HL-60 (cell line): ENCODE data around the gene SLC35B2.

ENCODE experiments used
- DNase-seq, 2 experiments: peaks; one replicate each; pipeline ENCODE4 v3.0.0-alpha.2; 2010 to 2020; ENCODE audit warnings: low read depth in 1 of 2, low spot score in 1 of 2
- H3K27ac ChIP-seq: fragments of 250-450 bp; sonication (Bioruptor Pico); replicated peaks from 2 replicates; pipeline ENCODE4 v1.5.1; 2020; ENCODE audit warnings: mild to moderate bottlenecking, moderate library complexity
- H3K27me3 ChIP-seq: fragments of 250-450 bp; sonication (Bioruptor Pico); 2 replicates; pipeline ENCODE4 v1.5.1; 2021; ENCODE audit warnings: mild to moderate bottlenecking, moderate library complexity; ENCODE audit not compliant: insufficient read depth, poor library complexity, severe bottlenecking
- H3K4me3 ChIP-seq: replicated peaks from 2 replicates; pipeline ENCODE4 v1.5.1; 2011; ENCODE audit warnings: mild to moderate bottlenecking, control low read depth, low read length; ENCODE audit not compliant: insufficient read depth
- GABPA ChIP-seq: IDR thresholded peaks from 2 replicates; pipeline ENCODE4 v1.6.1; 2012; ENCODE audit warnings: low read depth
- POLR2AphosphoS5 ChIP-seq: IDR thresholded peaks from 2 replicates; pipeline ENCODE4 v1.6.1; 2012; ENCODE audit warnings: low read depth
- SPI1 ChIP-seq: IDR thresholded peaks from 2 replicates; pipeline ENCODE4 v1.6.1; 2012; ENCODE audit warnings: low read depth, mild to moderate bottlenecking, borderline replicate concordance
- TF ChIP-seq, protein P1 (sequence below): IDR thresholded peaks from one replicate; pipeline ENCODE4 v1.5.1; 2011; ENCODE audit warnings: low read length, control low read depth, inconsistent platforms; ENCODE audit not compliant: insufficient read depth
- TF ChIP-seq, protein P2 (sequence below): IDR thresholded peaks from 2 replicates; pipeline ENCODE4 v1.6.1; 2012; ENCODE audit warnings: low read depth; ENCODE audit not compliant: insufficient replicate concordance

Gene SLC35B2

DNA sequence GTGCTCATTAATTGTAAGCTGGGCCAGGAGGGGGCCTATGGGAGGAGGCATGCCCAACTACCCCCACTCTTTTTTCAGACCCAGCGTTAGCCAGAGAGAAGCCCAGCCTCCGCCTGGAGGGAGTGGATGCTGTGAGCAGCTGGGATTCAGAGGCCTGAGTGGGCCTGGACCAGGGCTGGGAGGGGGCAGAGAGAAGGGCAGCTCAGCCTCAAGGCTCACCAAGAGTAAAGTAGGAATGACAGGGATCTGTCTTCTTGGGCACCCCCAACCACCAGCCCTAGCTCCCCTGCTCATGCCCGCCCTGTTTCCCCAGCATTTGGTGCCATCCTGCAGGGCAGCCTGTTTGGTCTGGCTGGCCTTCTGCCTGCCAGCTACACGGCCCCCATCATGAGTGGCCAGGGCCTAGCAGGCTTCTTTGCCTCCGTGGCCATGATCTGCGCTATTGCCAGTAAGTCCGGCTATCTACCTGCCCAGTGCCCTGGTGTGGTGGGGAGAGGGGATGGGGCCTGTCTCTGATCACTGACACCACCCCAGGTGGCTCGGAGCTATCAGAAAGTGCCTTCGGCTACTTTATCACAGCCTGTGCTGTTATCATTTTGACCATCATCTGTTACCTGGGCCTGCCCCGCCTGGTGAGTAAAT lies 27.2 kb downstream of the SLC35B2 start:
- Histone ChIP-seq H3K27me3 (no peaks in the 10 kb centered on the region), H3K27ac (no peak overlapping the region), H3K4me3 (no peak overlapping the region)
- TF ChIP-seq POLR2AphosphoS5 (no peak), GABPA (no peak), SPI1 (no peak)
- TF ChIP-seq, protein P1, sequence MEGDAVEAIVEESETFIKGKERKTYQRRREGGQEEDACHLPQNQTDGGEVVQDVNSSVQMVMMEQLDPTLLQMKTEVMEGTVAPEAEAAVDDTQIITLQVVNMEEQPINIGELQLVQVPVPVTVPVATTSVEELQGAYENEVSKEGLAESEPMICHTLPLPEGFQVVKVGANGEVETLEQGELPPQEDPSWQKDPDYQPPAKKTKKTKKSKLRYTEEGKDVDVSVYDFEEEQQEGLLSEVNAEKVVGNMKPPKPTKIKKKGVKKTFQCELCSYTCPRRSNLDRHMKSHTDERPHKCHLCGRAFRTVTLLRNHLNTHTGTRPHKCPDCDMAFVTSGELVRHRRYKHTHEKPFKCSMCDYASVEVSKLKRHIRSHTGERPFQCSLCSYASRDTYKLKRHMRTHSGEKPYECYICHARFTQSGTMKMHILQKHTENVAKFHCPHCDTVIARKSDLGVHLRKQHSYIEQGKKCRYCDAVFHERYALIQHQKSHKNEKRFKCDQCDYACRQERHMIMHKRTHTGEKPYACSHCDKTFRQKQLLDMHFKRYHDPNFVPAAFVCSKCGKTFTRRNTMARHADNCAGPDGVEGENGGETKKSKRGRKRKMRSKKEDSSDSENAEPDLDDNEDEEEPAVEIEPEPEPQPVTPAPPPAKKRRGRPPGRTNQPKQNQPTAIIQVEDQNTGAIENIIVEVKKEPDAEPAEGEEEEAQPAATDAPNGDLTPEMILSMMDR, result no peak
- no peak for DNase-seq

DNA sequence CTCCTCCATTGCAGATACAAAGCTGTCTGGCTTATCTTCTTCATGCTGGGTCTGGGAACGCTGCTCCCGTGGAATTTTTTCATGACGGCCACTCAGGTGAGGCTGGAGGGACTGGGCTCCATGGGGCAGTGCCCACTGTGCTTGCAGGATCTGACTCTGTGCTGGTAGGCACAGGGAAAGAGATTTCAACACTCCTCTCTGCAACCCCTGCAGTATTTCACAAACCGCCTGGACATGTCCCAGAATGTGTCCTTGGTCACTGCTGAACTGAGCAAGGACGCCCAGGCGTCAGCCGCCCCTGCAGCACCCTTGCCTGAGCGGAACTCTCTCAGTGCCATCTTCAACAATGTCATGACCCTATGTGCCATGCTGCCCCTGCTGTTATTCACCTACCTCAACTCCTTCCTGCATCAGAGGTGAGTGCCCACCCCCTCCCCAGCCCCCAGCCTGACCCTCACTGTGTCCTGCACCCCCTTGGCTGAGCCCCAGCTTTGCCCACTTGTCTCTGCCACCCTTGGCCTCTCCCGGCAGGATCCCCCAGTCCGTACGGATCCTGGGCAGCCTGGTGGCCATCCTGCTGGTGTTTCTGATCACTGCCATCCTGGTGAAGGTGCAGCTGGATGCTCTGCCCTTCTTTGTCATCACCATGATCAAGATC lies 27.8 kb downstream of the SLC35B2 start:
- TF ChIP-seq, protein P1, result no peak
- TF ChIP-seq POLR2AphosphoS5 (no peak), GABPA (no peak), SPI1 (no peak)
- TF ChIP-seq, protein P2, sequence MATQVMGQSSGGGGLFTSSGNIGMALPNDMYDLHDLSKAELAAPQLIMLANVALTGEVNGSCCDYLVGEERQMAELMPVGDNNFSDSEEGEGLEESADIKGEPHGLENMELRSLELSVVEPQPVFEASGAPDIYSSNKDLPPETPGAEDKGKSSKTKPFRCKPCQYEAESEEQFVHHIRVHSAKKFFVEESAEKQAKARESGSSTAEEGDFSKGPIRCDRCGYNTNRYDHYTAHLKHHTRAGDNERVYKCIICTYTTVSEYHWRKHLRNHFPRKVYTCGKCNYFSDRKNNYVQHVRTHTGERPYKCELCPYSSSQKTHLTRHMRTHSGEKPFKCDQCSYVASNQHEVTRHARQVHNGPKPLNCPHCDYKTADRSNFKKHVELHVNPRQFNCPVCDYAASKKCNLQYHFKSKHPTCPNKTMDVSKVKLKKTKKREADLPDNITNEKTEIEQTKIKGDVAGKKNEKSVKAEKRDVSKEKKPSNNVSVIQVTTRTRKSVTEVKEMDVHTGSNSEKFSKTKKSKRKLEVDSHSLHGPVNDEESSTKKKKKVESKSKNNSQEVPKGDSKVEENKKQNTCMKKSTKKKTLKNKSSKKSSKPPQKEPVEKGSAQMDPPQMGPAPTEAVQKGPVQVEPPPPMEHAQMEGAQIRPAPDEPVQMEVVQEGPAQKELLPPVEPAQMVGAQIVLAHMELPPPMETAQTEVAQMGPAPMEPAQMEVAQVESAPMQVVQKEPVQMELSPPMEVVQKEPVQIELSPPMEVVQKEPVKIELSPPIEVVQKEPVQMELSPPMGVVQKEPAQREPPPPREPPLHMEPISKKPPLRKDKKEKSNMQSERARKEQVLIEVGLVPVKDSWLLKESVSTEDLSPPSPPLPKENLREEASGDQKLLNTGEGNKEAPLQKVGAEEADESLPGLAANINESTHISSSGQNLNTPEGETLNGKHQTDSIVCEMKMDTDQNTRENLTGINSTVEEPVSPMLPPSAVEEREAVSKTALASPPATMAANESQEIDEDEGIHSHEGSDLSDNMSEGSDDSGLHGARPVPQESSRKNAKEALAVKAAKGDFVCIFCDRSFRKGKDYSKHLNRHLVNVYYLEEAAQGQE, result no peak
- H3K27ac ChIP-seq, result no peak overlapping the region

DNA sequence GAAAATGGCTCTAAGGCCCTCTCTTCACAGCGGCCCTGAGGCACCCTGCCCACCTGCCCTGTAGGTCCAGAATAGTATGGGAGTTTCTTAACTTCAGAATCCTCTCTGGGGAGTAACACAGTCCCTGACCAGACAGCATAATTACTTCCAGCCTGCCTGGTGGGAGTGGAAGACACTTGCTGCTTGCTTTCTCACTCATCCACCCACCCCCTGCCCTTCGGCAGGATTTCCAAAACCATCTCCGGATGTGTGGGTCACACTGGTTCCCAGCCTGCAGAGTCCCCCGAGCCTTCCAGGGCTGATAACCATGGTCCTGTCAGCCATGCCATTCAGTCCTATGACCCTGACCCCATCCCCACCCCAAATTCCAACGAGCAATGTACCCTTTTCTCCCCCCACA lies 28.5 kb downstream of the SLC35B2 start:
- no peak overlapping the region; the same call in 1 of the 2 replicates for H3K27ac ChIP-seq
- no peak overlapping the region for H3K4me3 ChIP-seq
- DNase-seq, result no peak
- TF ChIP-seq POLR2AphosphoS5 (no peak), SPI1 (no peak), GABPA (no peak)
- TF ChIP-seq, protein P2, result no peak
- TF ChIP-seq, protein P1, result no peak
- H3K27me3 ChIP-seq, result no peaks in the 10 kb centered on the region

More for the DNA sequence above, 27.8 kb downstream of the SLC35B2 start:
- Histone ChIP-seq H3K4me3 (no peak overlapping the region), H3K27me3 (no peaks in the 10 kb centered on the region)
- no peak for DNase-seq

DNA sequence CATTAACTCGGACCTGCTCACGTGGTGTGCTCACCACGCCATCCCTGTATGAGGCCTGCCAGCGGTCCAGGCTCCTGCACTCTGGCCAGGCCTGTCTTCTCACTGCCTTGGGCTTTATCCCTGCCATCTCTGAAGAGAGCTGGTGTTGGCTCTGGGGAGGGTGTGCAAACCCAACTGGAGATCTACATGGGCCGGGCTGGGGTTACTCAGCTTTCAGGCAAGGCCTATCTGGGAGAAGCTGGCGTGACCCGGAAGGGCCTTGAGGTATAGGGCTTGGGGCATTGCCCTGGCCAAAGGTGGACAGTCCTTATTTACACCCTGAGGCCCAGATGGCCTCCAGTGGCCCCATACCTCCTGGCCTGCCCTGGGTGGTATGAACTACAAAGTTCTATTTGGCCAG lies 28.9 kb downstream of the SLC35B2 start:
- no peak overlapping the region for H3K4me3 ChIP-seq
- no peak overlapping the region for H3K27ac ChIP-seq
- TF ChIP-seq GABPA (no peak), SPI1 (no peak), POLR2AphosphoS5 (no peak)
- TF ChIP-seq, protein P2, result no peak
- TF ChIP-seq, protein P1, result no peak
- DNase-seq, result no peak
- H3K27me3 ChIP-seq, result no peaks in the 10 kb centered on the region
